HT1080 (cell line): Measurements from ENCODE around the gene ERLIN1. TPM values are rescaled to one million over a fixed set of nuclear protein-coding genes. Genes with fewer than 3 reads are reported as not detected.

ENCODE experiments used
- DNase-seq: peaks from one replicate; pipeline ENCODE4 v3.0.0-alpha.2; 2015; ENCODE audit warnings: low read depth
- polyA plus RNA-seq, 2 experiments: library from polyadenylated mRNA; depleted of rRNA; stranded (reverse); fragments of >200 nt; gene quantifications; 2 replicates each; pipeline ENCODE4 v1.2.3, GENCODE V29; 2015
- total RNA-seq: library from RNA; depleted of rRNA; stranded (reverse); fragments of >200 nt; shearing (Covaris generic); gene quantifications from 2 replicates; pipeline ENCODE4 v1.2.3, GENCODE V29; 2014; rRNA removed

Gene ERLIN1
- total RNA-seq, result 56.7 and 75.2 TPM in 2 replicates
- 75.8 and 89.4 TPM in 2 replicates for polyA plus RNA-seq (2015; cell fraction: cytosol; rRNA removed)
- polyA plus RNA-seq (2015; cell fraction: nucleus; rRNA removed), result 70.8 and 72.5 TPM in 2 replicates

- DNase-seq, result peak; percentile 91
Observed at GRCh38 chr10:100185364-100186252, at the start of gene ERLIN1. ERLIN1 (minus strand) TSS chr10:100186029; CDS start chr10:100185626, 403 bp downstream.

DNA sequence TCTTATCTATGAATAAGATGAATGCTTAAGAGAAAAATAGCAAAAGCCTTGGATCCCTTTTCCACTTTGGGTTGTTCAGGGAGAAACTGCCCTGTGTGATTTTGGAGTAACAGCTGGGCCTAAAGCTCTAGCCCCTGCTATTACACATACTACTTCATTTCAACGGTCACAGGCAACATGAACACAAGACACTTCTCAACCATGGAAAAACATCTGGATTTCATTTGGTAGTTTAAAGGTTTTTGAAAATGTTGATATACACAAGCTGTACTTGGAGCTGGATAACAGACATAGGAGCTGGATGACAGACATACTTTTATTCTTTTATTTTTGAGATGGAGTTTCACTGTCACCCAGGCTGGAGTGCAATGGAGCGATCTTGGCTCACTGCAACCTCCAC lies 46.3 kb upstream of the ERLIN1 start:
- DNase-seq, result no peak

DNA sequence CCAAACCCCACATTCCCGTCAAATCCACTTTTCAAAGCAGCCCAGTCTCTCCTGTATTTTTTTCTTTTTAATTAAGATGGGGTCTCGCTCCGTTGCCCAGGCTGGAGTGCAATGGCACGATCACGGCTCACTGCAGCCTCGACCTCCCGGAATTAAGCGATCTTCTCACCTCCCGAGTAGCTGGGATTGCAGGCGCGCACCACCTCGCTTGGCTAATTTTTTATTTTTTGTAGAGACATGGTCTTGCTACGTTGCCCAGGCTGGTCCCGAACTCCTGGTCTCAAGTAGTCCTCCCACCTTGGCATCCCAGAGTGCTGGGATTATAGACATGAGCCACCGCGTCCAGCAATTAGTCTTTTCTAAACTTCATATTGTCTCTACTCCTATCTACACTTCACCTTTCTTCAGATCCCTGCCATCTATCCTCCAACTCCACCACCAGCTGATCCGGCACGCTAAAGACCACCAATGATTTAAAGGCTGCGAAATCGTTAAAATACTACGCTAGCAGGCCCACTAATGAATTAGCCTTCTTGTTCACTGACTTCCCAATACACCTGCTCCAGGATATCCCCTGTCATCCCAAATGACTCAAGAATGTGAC lies 44.1 kb upstream of the ERLIN1 start:
- no peak for DNase-seq

DNA sequence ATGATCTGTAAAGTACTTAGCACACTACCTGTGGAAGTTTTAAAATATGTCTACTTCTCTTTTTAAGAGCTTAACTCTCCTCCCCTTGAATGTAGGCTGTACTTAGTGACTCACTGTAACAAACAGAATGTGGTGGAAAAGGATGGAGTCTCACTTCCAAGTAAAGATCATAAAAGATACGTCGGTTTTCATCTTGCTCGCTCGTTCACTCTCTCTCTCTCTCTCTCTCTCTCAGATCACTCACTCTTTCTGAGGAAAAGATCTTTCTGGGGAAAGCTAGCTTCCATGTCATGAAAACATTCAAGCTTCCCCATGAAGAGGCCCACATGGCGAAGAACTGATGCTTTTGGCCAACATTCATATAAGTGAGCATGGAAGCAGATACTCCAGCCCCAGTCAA lies 38.0 kb upstream of the ERLIN1 start:
- DNase-seq, result no peak

- DNase-seq, result no peak
Observed at GRCh38 chr10:100222529-100222928, 36.7 kb upstream of the ERLIN1 start.

- DNase-seq, result no peak
Observed at GRCh38 chr10:100216006-100216405, 30.2 kb upstream of the ERLIN1 start.

DNA sequence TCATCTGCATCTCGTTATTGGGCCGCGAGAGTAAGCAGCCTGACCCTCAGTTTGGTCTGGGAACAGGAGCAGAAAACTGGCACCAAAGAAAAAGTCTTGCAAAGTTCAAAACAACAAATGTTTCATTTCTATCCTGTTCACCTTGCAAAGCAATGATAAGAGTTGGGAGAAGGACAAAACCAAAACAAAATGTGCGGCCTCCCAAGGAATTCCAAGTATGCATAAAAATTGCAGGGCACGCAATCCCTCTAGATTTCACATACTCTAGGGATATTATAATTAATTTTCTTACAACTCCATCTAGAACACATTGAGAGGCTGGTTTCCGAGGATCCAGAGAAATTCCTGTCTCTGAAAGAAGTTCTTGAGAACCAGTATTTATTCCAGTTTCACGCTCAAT lies 23.5 kb upstream of the ERLIN1 start:
- DNase-seq, result no peak

- DNase-seq, result no peak
Observed at GRCh38 chr10:100208276-100208675, 22.4 kb upstream of the ERLIN1 start.

DNA sequence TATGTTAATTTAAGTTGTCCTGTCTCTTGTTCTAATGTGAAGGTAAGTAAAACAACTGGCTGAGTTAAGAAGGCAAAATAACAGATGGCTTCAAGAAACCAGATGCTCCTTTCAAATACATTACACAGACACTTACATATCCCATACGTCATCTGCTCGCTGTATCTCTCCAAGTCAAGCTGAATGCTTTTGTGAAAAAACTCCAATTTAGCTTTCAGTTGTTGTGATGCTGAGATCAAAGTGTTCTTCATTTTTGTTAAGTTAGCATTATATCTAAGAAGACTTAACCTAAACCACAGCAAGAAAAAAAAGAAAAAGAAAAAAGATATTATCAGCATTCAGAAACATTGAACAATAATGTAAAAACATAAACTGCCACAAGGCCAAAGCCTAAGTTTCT lies 18.5 kb upstream of the ERLIN1 start:
- no peak for DNase-seq

DNA sequence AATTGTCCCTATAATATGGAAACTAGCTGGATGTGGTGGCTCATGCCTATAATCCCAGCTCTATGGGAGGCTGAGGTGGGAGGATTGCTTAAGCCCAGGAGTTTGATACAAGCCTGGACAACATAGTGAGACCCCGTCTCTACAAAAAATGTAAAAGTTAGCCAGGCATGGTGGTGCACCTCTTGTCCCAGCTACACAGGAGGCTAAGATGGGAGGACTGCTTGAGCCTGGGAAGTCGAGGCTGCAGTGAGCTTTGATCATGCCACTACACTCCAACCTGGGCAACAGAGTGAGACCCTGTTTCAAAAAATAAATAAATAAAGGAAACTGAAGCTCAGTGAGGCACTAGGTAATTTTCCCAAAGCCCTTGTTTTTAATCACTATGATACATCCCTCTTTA lies 15.7 kb upstream of the ERLIN1 start:
- DNase-seq, result no peak

DNA sequence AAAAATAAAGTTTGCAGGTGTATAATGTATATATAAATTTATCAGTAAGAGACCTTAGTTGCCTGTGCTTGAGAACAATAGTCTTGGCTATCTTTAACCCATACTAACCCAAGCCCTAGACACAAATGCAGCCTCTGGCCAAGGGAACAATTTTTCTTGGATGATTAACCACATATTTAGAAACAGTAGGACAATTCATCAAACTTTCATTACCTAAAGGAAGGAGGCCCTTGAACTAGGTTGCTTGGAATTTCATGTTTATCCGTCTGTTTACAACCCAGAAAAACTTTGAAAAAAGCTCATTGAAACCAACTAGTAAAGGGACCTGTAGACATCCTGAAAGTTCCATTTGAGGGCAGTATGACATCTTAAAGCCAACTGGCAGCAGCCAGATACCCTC lies 8.9 kb upstream of the ERLIN1 start:
- no peak for DNase-seq

DNA sequence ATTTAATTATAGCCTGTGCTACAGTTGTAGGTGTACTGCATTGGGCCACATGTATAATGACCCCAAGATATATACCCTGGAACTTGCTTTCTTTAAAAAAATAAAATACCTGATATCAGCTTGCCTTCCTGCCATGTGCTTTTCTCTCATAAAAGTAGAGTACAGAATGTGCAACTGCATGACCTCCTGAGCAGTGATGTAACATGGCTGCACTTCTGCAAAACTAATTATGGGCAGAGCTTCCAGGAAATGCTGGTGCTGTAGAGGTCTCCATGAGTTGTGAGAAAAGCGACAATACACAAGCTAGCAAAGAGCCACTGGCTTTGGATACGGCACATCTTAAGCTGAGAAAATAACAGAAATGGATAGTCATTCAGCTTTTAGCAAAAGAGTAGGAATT lies 6.5 kb upstream of the ERLIN1 start:
- DNase-seq, result no peak

- peak; percentile 11 for DNase-seq
Observed at GRCh38 chr10:100186253-100187212, 704 bp upstream of the ERLIN1 start.

DNA sequence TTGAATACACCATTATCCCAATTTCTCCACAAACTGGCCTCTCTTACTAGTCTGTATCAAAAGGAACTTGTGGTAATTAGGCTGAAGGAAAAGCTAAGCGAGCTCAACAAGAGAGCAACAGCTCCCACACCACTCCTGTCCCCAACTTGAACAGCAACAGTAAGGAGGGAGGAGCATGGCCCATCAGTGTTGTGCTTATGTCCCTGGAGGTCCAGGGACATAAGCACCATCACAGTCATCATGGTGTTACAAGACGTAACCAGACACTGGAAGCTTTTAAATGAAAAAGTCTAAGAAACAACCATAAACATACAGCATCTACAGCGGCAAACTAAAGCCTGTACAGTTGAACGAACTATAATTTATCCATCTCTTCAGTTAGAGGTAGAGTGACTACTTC lies 989 bp downstream of the ERLIN1 start:
- DNase-seq, result peak; percentile 13

GRCh38 chr10:100184426-100184825 lies 1.4 kb downstream of the ERLIN1 start:
- DNase-seq, result peak; percentile 1

DNA sequence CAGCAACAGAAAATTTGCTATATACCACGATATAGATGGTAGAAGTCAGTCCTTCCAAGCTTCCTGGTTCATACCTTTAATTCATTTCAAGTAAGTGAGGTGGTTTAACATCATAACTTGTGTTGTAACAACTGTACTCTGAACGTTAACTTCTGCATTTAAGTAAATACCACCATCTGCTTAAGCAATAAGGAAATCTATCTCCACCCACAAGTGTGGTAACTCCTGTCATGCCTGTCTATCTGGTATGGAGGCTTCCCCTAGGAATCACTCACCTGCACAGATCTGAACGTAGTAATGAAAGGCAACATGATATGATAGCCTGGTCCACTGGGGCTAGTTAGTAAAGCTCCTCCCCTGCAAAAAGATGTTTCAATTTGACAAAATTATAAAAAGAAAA lies 2.3 kb downstream of the ERLIN1 start:
- DNase-seq, result no peak

GRCh38 chr10:100182908-100183307 lies 2.9 kb downstream of the ERLIN1 start:
- DNase-seq, result no peak

DNA sequence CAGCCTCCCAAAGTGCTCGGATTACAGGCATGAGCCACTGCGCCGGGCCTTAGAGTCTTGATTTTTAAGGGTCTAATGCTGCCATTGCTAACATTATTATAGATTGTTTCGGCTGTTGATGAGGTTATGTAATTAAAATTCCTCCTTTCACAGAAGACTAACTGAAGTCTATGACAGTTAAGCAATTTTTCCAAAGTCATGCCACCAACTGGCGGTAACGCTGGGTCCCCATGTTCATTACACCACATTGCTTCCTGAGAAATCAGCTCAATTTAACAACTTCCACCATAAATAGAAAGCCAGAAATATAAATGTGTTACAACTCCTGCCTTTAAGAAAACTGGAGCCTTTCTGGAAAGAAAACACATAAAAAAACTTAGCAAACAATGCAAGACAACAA lies 3.5 kb downstream of the ERLIN1 start:
- no peak for DNase-seq

- no peak for DNase-seq
Observed at GRCh38 chr10:100175875-100176274, 10.0 kb downstream of the ERLIN1 start.

GRCh38 chr10:100174699-100175677 lies 10.8 kb downstream of the ERLIN1 start:
- DNase-seq, result no peak
